Measurements from ENCODE around the gene HSD11B2. TPM values are rescaled to one million over a fixed set of nuclear protein-coding genes. Genes with fewer than 3 reads are reported as not detected.

The HSD11B2 gene
- total RNA-seq, 1 experiment from 2014 or later: 0.77 TPM

GRCh38 chr16:67486805-67487204 is 55.9 kb downstream of the HSD11B2 start:
- TF ChIP-seq, protein P1, sequence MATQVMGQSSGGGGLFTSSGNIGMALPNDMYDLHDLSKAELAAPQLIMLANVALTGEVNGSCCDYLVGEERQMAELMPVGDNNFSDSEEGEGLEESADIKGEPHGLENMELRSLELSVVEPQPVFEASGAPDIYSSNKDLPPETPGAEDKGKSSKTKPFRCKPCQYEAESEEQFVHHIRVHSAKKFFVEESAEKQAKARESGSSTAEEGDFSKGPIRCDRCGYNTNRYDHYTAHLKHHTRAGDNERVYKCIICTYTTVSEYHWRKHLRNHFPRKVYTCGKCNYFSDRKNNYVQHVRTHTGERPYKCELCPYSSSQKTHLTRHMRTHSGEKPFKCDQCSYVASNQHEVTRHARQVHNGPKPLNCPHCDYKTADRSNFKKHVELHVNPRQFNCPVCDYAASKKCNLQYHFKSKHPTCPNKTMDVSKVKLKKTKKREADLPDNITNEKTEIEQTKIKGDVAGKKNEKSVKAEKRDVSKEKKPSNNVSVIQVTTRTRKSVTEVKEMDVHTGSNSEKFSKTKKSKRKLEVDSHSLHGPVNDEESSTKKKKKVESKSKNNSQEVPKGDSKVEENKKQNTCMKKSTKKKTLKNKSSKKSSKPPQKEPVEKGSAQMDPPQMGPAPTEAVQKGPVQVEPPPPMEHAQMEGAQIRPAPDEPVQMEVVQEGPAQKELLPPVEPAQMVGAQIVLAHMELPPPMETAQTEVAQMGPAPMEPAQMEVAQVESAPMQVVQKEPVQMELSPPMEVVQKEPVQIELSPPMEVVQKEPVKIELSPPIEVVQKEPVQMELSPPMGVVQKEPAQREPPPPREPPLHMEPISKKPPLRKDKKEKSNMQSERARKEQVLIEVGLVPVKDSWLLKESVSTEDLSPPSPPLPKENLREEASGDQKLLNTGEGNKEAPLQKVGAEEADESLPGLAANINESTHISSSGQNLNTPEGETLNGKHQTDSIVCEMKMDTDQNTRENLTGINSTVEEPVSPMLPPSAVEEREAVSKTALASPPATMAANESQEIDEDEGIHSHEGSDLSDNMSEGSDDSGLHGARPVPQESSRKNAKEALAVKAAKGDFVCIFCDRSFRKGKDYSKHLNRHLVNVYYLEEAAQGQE (IDR thresholded peaks at IDR 0.05; ENCODE audit: insufficient read depth in 1 of 2, low read depth in 2 of 2, low read length in 1 of 2): no peak
- TF ChIP-seq, protein P2, sequence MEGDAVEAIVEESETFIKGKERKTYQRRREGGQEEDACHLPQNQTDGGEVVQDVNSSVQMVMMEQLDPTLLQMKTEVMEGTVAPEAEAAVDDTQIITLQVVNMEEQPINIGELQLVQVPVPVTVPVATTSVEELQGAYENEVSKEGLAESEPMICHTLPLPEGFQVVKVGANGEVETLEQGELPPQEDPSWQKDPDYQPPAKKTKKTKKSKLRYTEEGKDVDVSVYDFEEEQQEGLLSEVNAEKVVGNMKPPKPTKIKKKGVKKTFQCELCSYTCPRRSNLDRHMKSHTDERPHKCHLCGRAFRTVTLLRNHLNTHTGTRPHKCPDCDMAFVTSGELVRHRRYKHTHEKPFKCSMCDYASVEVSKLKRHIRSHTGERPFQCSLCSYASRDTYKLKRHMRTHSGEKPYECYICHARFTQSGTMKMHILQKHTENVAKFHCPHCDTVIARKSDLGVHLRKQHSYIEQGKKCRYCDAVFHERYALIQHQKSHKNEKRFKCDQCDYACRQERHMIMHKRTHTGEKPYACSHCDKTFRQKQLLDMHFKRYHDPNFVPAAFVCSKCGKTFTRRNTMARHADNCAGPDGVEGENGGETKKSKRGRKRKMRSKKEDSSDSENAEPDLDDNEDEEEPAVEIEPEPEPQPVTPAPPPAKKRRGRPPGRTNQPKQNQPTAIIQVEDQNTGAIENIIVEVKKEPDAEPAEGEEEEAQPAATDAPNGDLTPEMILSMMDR (IDR thresholded peaks at IDR 0.05): no peak
- no peak for TF ChIP-seq SIN3A (IDR thresholded peaks at IDR 0.05; ENCODE audit: borderline replicate concordance, insufficient read depth, low read depth, low read length)
- TF ChIP-seq TCF7L2 (IDR thresholded peaks at IDR 0.05; ENCODE audit: low read depth, low read length): no peak
- TF ChIP-seq POLR2AphosphoS5 (IDR thresholded peaks at IDR 0.05; ENCODE audit: low read depth, low read length): no peak
- no peak overlapping the region for H3K27ac ChIP-seq (ENCODE audit: low read length)
- intact Hi-C loops (cut with micrococcal nuclease; ENCODE audit: unreplicated experiment) (no loop called here), in situ Hi-C loops (cut with HindIII; ENCODE audit: low pct_unique_long_range_greater_than_20kb, low sequenced_read_pairs) (no loop called here)
- DNase-seq (ENCODE audit: low read depth, low spot score) (no peak), ATAC-seq (no peak)
- H3K9me3 ChIP-seq (ENCODE audit: control insufficient read depth, insufficient read depth, low read depth, low read length): no peaks in the 10 kb centered on the region
- POLR2A ChIA-PET: no interaction called here
- no peak overlapping the region for H3K4me3 ChIP-seq (ENCODE audit: low read depth in 2 of 2, low read length in 2 of 2)
- 0 out of 2 replicates have a peak, but pooled peaks cover under 1% of the 10 kb centered on the region for H3K4me1 ChIP-seq (ENCODE audit: control insufficient read depth, insufficient read depth, low read length)
- H3K36me3 ChIP-seq (ENCODE audit: control insufficient read depth, insufficient read depth, low read length): no peaks in the 10 kb centered on the region
- CTCF ChIA-PET: no interaction called here
- no TSS peak for BruUV-seq (replicated peaks)
- no peaks in the 10 kb centered on the region for H3K27me3 ChIP-seq (ENCODE audit: control insufficient read depth, insufficient read depth, low read length)

Other genes starting within 250 kb of the HSD11B2 start
- 13.9 TPM for gene MATCAP1, start 247.2 kb upstream of the HSD11B2 start, total RNA-seq (2021; ENCODE audit: unreplicated experiment)
- gene EXOC3L1, start 241.0 kb upstream of the HSD11B2 start, total RNA-seq (2021; ENCODE audit: unreplicated experiment): 0.41 TPM
- 74.5 TPM for gene E2F4, start 239.0 kb upstream of the HSD11B2 start, total RNA-seq (2021; ENCODE audit: unreplicated experiment)
- gene ELMO3, start 232.0 kb upstream of the HSD11B2 start, total RNA-seq (2021; ENCODE audit: unreplicated experiment): 2.0 TPM
- gene TMEM208, start 204.0 kb upstream of the HSD11B2 start, total RNA-seq (2021; ENCODE audit: unreplicated experiment): 25.6 TPM
- 9.3 TPM for gene FHOD1, start 183.6 kb upstream of the HSD11B2 start, total RNA-seq (2021; ENCODE audit: unreplicated experiment)
- gene SLC9A5, start 182.1 kb upstream of the HSD11B2 start, total RNA-seq (2021; ENCODE audit: unreplicated experiment): 1.7 TPM
- gene PLEKHG4, start 151.6 kb upstream of the HSD11B2 start, total RNA-seq (2021; ENCODE audit: unreplicated experiment): 6.7 TPM
- gene KCTD19, start 104.4 kb upstream of the HSD11B2 start, total RNA-seq (2021; ENCODE audit: unreplicated experiment): 0.62 TPM
- 0.54 TPM for gene LRRC36, start 104.3 kb upstream of the HSD11B2 start, total RNA-seq (2021; ENCODE audit: unreplicated experiment)
- 0.95 TPM for gene TPPP3, start 37.6 kb upstream of the HSD11B2 start, total RNA-seq (2021; ENCODE audit: unreplicated experiment)
- gene ZDHHC1, start 14.6 kb upstream of the HSD11B2 start, total RNA-seq (2021; ENCODE audit: unreplicated experiment): 7.8 TPM
- gene ATP6V0D1, start 50.0 kb downstream of the HSD11B2 start, total RNA-seq (2021; ENCODE audit: unreplicated experiment): 70.8 TPM
- not detected for gene AGRP, start 52.4 kb downstream of the HSD11B2 start, total RNA-seq (2021; ENCODE audit: unreplicated experiment)
- gene RIPOR1, start 97.7 kb downstream of the HSD11B2 start, total RNA-seq (2021; ENCODE audit: unreplicated experiment): 82.2 TPM
- 33.1 TPM for gene CTCF, start 131.4 kb downstream of the HSD11B2 start, total RNA-seq (2021; ENCODE audit: unreplicated experiment)
- 2.0 TPM for gene CARMIL2, start 214.0 kb downstream of the HSD11B2 start, total RNA-seq (2021; ENCODE audit: unreplicated experiment)
- gene ACD, start 229.1 kb downstream of the HSD11B2 start, total RNA-seq (2021; ENCODE audit: unreplicated experiment): 34.9 TPM
- gene PARD6A, start 229.8 kb downstream of the HSD11B2 start, total RNA-seq (2021; ENCODE audit: unreplicated experiment): 10.8 TPM
- gene ENKD1, start 235.6 kb downstream of the HSD11B2 start, total RNA-seq (2021; ENCODE audit: unreplicated experiment): 14.6 TPM
- gene C16orf86, start 235.7 kb downstream of the HSD11B2 start, total RNA-seq (2021; ENCODE audit: unreplicated experiment): 0.80 TPM